GM12874 (cell line): ENCODE data around the gene ACVR1.

ENCODE experiments used
- CTCF ChIP-seq: IDR thresholded peaks from 2 replicates; pipeline ENCODE4 v1.5.1; 2011; ENCODE audit warnings: low read depth, mild to moderate bottlenecking, control low read depth, low read length, moderate library complexity; ENCODE audit not compliant: insufficient read depth

ACVR1 gene

DNA sequence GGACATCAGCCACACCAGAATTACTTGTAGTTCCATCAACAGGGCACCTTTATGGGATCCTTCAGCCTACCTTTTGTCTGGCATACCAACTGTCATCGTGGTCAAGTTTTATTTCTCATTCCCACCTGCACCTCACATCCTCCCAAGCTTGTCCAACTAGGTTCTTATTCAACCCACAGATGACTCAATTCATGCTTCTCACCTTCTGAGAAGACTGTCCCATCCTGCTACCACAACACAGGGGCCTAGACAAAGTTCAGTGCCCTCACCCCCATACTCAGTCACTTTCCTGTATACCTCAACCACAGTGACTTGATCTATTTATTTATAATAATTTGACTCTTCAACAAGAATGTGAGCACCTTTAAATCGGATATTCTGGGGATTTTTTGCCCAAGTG is 133.1 kb downstream of the ACVR1 start:
- no peak for TF ChIP-seq CTCF

GRCh38 chr2:157741819-157742484 is 134.2 kb downstream of the ACVR1 start:
- no peak for TF ChIP-seq CTCF

- no peak for TF ChIP-seq CTCF
These were observed 138.5 kb downstream of the ACVR1 start for GRCh38 chr2:157737656-157738055.

DNA sequence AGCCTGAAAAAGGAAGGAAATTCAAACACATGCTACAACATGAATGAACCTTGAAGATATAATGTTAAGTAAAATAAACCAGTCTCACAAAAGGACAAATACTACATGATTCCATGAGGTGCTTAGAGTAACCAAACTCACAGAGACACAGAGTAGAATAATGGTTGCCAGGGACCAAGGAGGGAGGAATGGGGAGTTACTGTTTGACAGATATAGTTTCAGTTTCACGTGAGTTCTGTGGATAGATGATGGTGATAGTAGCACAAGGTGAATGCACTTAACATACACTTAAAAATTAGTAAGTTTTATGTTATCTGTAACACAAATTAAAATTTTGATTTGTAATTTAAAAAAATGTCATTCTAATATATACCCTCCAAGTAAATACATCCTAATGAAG is 140.6 kb downstream of the ACVR1 start:
- TF ChIP-seq CTCF, result no peak

DNA sequence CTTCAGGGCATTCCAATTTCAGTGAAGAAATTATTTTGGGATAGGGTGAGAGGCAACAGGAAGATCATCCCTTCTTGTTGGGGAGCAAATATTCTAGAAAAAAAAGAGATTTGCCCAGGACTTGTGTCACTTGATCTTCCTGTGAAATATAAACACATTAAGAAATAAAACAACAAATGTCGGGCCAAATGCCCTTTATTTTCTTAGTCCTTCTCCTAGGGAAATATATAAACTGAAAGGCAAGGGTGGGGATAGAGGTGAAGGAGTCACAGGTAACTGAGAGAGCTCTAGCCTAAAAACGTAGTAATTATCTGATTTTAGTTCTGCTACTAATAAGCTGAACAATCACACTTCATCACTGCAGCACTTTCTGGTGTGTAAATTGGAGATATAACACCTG is 142.9 kb downstream of the ACVR1 start:
- no peak for TF ChIP-seq CTCF

DNA sequence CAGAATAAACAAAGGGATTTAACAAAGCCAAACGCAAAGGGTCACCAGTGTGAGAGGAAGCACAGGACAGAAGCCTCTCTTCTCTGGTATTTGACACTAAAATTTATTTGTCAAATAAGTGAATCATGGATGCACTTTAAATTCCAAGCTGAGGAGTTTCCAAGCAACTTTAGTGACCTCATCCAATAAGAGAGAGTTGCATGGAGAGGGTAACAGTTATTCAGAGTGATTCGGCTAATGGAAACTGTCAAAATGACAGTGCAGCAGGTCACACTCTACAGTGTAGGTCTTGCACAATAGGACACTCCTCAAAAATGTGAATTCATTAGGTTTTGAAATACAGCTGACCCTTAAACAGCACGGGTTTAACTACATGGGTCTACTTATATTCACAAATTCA is 143.5 kb downstream of the ACVR1 start:
- no peak for TF ChIP-seq CTCF

DNA sequence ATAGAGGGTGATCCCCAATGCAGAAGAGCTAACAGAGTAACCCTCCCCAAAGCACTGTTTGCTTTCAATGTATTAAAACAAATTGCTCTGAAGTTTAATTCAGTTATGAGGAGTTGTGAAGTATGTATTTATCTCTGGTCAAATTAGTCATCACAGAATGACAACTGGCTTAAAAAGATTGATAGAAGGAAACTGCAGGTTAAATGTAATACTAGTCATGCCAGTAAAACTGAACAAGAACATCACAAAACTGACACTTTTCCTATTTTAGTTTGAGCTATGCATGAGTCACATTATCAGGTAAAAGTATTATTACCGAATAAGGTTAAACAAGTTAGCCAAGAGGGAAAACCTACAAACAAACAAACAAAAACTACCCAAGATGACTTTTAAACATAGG is 148.4 kb downstream of the ACVR1 start:
- no peak for TF ChIP-seq CTCF

DNA sequence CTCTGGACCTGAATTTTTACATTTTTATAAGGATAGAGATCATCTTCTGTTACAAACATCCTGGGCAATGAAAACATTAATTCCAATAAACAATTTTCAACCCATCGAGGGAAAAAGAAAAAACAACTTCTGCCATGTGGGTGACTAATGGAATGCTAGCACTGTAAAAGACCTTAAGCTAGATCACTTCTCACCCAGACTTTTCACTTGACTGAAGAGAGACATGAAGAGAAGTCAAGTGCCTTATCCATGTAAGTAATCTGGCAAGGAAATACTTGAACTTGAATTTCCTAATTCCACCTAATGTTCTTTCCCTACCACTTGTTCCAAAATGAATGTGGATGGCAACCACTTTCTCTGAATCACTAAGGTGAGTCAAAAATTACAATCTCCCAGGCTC is 149.2 kb downstream of the ACVR1 start:
- TF ChIP-seq CTCF, result no peak
